ENCODE measurements around the gene RPH3AL.

DNA sequence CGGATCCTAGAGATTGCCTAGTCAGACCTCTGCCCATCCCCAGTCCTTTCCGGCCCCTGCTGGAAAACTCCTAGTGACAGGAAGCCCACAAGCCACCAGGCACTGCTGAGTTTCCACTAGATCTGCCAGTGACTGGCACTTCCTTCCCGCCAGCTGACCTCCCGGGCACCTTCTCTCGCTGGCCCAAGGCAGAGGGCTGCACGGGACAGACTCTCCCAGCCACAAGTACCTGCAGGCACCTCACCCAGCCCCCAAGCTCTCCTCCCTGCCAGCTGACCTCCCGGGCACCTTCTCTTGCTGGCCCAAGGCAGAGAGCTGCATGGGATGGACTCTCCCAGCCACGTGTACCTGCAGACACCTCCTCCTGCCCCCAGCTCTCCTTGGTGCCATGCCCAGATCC is 104.8 kb downstream of the RPH3AL start:
- TF ChIP-seq POU6F1 (CRISPR knock-in tag; IDR thresholded peaks at IDR 0.05; ENCODE audit: borderline replicate concordance, low read depth) = no peak
- no peak for TF ChIP-seq CSDC2 (CRISPR knock-in tag; IDR thresholded peaks at IDR 0.05)
- no peak for TF ChIP-seq SNAI2 (CRISPR knock-in tag; IDR thresholded peaks at IDR 0.05)
- TF ChIP-seq ARNTL (CRISPR knock-in tag; IDR thresholded peaks at IDR 0.05; ENCODE audit: borderline replicate concordance, low read depth) = no peak
- TF ChIP-seq ZFP3 (CRISPR knock-in tag; IDR thresholded peaks at IDR 0.05) = no peak
- no peak for TF ChIP-seq ZNF8 (CRISPR knock-in tag; IDR thresholded peaks at IDR 0.05)
- TF ChIP-seq PPARA (CRISPR knock-in tag; IDR thresholded peaks at IDR 0.05; ENCODE audit: borderline replicate concordance) = no peak
- no peak for TF ChIP-seq ESRRG (CRISPR knock-in tag; IDR thresholded peaks at IDR 0.05)
- no peak for TF ChIP-seq RARB (CRISPR knock-in tag; IDR thresholded peaks at IDR 0.05)
- TF ChIP-seq, protein P1, sequence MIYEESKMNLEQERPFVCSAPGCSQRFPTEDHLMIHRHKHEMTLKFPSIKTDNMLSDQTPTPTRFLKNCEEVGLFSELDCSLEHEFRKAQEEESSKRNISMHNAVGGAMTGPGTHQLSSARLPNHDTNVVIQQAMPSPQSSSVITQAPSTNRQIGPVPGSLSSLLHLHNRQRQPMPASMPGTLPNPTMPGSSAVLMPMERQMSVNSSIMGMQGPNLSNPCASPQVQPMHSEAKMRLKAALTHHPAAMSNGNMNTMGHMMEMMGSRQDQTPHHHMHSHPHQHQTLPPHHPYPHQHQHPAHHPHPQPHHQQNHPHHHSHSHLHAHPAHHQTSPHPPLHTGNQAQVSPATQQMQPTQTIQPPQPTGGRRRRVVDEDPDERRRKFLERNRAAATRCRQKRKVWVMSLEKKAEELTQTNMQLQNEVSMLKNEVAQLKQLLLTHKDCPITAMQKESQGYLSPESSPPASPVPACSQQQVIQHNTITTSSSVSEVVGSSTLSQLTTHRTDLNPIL (CRISPR knock-in tag; IDR thresholded peaks at IDR 0.05; ENCODE audit: low read depth) = no peak
